ENCODE data around the gene MCOLN2.
"Not testable (repeated sequence)": the region's sequence is repeated elsewhere in the genome, so short reads cannot be mapped to it uniquely, and the experiment has no call there.

MCOLN2 gene

GRCh38 chr1:84923317-84923716, 73.6 kb downstream of the MCOLN2 start:
- Mint-ChIP-seq H3K27me3 (peaks cover 5 to 17% of the 10 kb centered on the region in 2 donors), H3K36me3 (ENCODE audit: insufficient read depth) (peaks cover 9% of the 10 kb centered on the region), H3K4me3 (no peak overlapping the region), H3K9me3 (no peaks in the 10 kb centered on the region), H3K27ac (no peak overlapping the region), H3K4me1 (ENCODE audit: low read depth in 2 of 2) (no peaks in the 10 kb centered on the region)
- ATAC-seq (replicated peaks) (no peak), DNase-seq (no peak)

- H3K27me3 Mint-ChIP-seq, result peaks cover 10 to 39% of the 10 kb centered on the region in 2 donors
These were observed 76.8 kb downstream of the MCOLN2 start for GRCh38 chr1:84920159-84920558.

DNA sequence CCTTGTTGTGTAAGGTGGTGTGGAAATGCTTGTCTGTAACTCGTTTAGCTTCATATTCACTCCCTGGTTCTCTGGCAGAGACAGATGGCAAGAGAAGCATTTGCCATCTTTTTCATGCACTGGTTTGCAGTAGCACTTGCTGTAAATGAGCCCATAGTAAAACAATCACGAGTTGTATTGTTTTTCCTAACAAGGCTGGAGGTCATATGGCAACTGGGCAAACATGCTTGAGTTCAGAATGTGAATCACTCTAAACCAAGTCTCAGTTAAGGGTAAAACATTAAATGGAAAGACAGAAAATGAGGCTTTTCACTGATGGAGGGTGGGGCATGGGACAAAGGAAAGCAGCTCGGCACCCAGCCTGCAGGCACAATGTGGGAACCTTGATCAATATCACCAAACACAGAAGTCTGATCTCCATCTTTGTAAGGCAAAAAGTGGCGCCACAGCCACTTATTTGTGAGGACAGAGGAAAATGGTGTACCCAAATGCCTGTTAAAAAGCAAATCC, 77.4 kb downstream of the MCOLN2 start:
- Mint-ChIP-seq H3K4me1 (ENCODE audit: low read depth in 2 of 2) (no peaks in the 10 kb centered on the region), H3K4me3 (no peak overlapping the region), H3K36me3 (ENCODE audit: insufficient read depth) (peaks cover 3% of the 10 kb centered on the region), H3K9me3 (no peaks in the 10 kb centered on the region), H3K27me3 (peaks cover 10 to 39% of the 10 kb centered on the region in 2 donors), H3K27ac (no peak overlapping the region)
- DNase-seq (no peak), ATAC-seq (replicated peaks) (no peak)

More at GRCh38 chr1:84920159-84920558, 76.8 kb downstream of the MCOLN2 start:
- Mint-ChIP-seq H3K27ac (no peak overlapping the region), H3K4me3 (no peak overlapping the region), H3K9me3 (no peaks in the 10 kb centered on the region), H3K36me3 (ENCODE audit: insufficient read depth) (peaks cover 3% of the 10 kb centered on the region), H3K4me1 (ENCODE audit: low read depth in 2 of 2) (no peaks in the 10 kb centered on the region)
- DNase-seq (no peak), ATAC-seq (replicated peaks) (no peak)

GRCh38 chr1:84918726-84919336, 78.1 kb downstream of the MCOLN2 start:
- H3K4me1 Mint-ChIP-seq (ENCODE audit: low read depth in 2 of 2), result no peaks in the 10 kb centered on the region
- no peaks in the 10 kb centered on the region for H3K9me3 Mint-ChIP-seq
- DNase-seq, result no peak
- H3K27ac Mint-ChIP-seq, result no peak overlapping the region
- H3K27me3 Mint-ChIP-seq, result peaks cover 10 to 39% of the 10 kb centered on the region in 2 donors
- ATAC-seq (replicated peaks), result no peak
- H3K4me3 Mint-ChIP-seq, result no peak overlapping the region
- H3K36me3 Mint-ChIP-seq (ENCODE audit: insufficient read depth), result peaks cover 3% of the 10 kb centered on the region

DNA sequence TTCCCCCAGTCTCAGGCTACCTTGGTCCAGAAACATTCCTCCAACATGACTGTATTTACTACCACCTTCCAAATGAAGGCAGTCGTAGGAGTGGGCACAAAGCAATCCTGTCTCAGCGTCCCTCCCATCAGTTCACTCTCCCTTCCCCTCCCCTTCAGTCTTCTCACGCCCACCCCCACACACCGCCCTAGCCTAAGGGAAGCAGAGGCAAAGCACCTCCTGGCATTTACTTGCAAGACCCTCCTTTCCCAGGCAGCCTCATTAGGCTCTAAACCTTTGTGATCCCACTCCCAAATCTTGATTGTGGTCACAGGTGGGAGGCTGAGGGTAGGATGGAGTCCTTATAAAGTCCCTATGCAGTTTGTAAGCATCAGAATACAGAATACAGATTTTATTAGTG, 80.0 kb downstream of the MCOLN2 start:
- DNase-seq (no peak), ATAC-seq (replicated peaks) (no peak)
- Mint-ChIP-seq H3K9me3 (no peaks in the 10 kb centered on the region), H3K4me3 (no peak overlapping the region), H3K27ac (no peak overlapping the region), H3K27me3 (peaks cover 10 to 39% of the 10 kb centered on the region in 2 donors), H3K36me3 (ENCODE audit: insufficient read depth) (peaks cover 3% of the 10 kb centered on the region), H3K4me1 (ENCODE audit: low read depth in 2 of 2) (no peaks in the 10 kb centered on the region)

DNA sequence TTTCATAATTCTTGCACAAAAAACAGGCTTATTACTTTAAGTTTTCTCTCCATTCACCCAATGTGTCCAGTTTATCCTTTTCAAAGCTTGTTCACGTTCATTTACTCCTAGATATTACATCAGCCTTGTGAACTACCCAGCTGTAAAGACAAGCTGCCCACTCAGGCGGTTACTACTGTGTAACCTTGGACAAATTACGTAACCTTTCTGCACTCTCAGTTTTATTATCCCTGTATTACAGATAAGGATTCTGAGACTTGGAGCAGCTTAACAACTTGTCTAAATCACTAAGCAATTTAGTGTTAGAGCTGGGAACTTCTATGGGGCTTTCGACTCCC, 83.4 kb downstream of the MCOLN2 start:
- peaks cover 7 to 25% of the 10 kb centered on the region in 2 donors for H3K27me3 Mint-ChIP-seq
- H3K36me3 Mint-ChIP-seq (ENCODE audit: insufficient read depth), result no peaks in the 10 kb centered on the region
- DNase-seq, result no peak
- H3K9me3 Mint-ChIP-seq, result no peaks in the 10 kb centered on the region
- no peak overlapping the region for H3K27ac Mint-ChIP-seq
- no peak overlapping the region for H3K4me3 Mint-ChIP-seq
- H3K4me1 Mint-ChIP-seq (ENCODE audit: low read depth in 2 of 2), result no peaks in the 10 kb centered on the region
- ATAC-seq (replicated peaks), result no peak

DNA sequence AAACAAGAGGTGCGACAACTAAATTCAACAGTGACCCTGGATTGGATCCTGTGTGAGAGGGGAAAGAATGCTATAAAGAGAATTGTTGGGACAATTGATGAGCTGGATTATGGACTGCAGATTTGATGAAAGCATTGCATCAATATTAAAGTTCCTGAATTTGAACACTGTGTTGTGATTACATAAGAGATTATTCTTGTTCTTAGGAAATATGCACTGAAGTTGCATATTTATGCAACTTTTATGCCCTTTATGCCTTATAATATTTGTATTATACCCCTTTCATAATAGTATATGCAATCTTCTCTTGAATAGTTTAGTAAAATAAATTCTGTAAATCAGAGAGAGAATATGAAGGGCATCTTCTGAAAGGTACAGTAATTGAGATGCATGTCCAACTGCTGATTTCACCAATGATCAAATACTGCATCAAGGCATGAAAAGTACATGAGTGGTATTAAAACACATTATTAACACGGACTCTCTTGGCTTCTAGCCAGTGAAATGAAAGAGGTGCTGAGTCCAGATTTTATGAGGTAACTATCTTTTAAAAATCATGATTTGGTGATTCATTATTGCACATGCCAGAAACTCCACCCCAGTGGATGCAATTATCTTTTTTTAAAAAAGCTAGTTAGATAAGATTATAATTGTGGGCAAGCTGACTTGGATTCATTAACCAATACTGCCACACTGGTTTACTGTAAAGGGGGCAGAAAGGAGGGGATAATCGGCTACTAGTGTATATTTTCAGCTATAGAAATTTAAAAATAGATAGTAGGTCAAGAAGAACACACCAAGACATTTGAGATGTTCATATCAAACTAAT, 84.0 kb downstream of the MCOLN2 start:
- Mint-ChIP-seq H3K4me3 (no peak overlapping the region), H3K27me3 (peaks cover under 1 to 19% of the 10 kb centered on the region in 2 donors), H3K9me3 (no peaks in the 10 kb centered on the region), H3K36me3 (ENCODE audit: insufficient read depth) (no peaks in the 10 kb centered on the region), H3K27ac (no peak overlapping the region), H3K4me1 (ENCODE audit: low read depth in 2 of 2) (no peaks in the 10 kb centered on the region)
- no peak for DNase-seq
- no peak for ATAC-seq (replicated peaks)

GRCh38 chr1:84908746-84909464, 88.0 kb downstream of the MCOLN2 start:
- not testable (repeated sequence) for DNase-seq; H3K4me3 Mint-ChIP-seq; H3K4me1 Mint-ChIP-seq (ENCODE audit: low read depth in 2 of 2); H3K27ac Mint-ChIP-seq; ATAC-seq (replicated peaks); H3K9me3 Mint-ChIP-seq; H3K36me3 Mint-ChIP-seq (ENCODE audit: insufficient read depth)
- H3K27me3 Mint-ChIP-seq, result peaks cover 10 to 20% of the 10 kb centered on the region in 2 donors

DNA sequence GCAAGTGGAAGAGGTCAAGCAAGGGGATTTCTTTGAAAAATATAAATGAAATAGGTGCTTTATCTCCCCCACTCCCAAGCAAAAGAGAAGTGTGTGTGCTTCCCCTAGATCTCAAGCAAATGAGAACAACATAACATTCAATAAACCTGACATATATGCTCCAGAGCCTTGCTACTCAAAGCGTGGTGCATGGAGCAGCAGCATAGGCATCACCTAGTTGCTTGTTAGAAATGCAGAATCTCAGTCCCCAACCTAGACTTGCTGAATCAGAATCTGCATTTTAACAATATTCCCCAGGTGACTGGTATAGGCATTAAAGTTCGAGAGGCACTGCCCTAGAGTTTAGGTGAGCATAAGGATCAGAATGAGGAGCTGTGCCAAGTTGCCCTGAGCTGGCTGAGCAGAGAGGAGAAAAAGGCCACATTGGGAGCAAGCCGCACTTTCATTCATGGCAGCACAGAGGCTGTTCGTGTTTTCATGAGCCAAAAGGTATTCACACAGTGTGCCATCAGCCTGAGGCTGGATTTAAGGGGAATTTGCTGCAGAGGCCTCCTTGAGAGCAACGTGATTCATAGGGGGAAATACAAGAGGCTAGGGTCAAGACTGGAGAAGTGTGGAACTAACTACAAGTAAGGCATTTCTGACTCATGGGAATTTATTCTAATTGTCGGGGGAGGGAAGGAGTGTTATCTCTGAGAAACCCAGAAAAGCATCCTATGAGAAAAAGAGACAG, 89.7 kb downstream of the MCOLN2 start:
- H3K36me3 Mint-ChIP-seq (ENCODE audit: insufficient read depth), result no peaks in the 10 kb centered on the region
- ATAC-seq (replicated peaks) (no peak), DNase-seq (no peak)
- H3K9me3 Mint-ChIP-seq, result peaks cover 0 to under 1% of the 10 kb centered on the region in 2 donors
- no peak overlapping the region for H3K4me3 Mint-ChIP-seq
- H3K4me1 Mint-ChIP-seq (ENCODE audit: low read depth in 2 of 2), result peaks cover 0 to 2% of the 10 kb centered on the region in 2 donors
- peaks cover 10 to 20% of the 10 kb centered on the region in 2 donors for H3K27me3 Mint-ChIP-seq
- no peak overlapping the region for H3K27ac Mint-ChIP-seq

DNA sequence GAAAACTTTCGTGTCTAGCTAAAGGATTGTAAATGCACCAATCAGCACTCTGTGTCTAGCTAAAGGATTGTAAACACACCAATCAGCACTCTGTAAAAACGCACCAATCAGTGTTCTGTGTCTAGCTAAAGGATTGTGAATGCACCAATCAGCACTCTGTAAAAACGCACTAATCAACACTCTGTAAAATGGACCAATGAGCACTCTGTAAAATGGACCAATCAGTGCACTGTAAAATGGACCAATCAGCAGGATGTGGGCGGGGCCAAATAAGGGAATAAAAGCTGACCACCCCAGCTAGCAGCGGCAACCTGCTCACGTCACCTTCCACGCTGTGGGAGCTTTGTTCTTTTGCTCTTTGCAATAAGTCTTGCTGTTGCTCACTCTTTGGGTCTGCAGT, 94.2 kb downstream of the MCOLN2 start:
- not testable (repeated sequence) for H3K27ac Mint-ChIP-seq

GRCh38 chr1:84899969-84900368, 96.9 kb downstream of the MCOLN2 start:
- no peaks in the 10 kb centered on the region for H3K4me1 Mint-ChIP-seq (ENCODE audit: low read depth in 2 of 2)
- peaks cover 22 to 38% of the 10 kb centered on the region in 2 donors for H3K27me3 Mint-ChIP-seq
- ATAC-seq (replicated peaks) (no peak), DNase-seq (no peak)
- no peaks in the 10 kb centered on the region for H3K36me3 Mint-ChIP-seq (ENCODE audit: insufficient read depth)
- H3K27ac Mint-ChIP-seq, result no peak overlapping the region
- H3K4me3 Mint-ChIP-seq, result no peak overlapping the region
- peaks cover 0 to 3% of the 10 kb centered on the region in 2 donors for H3K9me3 Mint-ChIP-seq

More for the DNA sequence above, 94.2 kb downstream of the MCOLN2 start:
- H3K27me3 Mint-ChIP-seq, result peaks cover 24 to 25% of the 10 kb centered on the region in 2 donors
- not testable (repeated sequence) for H3K4me1 Mint-ChIP-seq (ENCODE audit: low read depth in 2 of 2); H3K4me3 Mint-ChIP-seq; ATAC-seq (replicated peaks); DNase-seq; H3K9me3 Mint-ChIP-seq; H3K36me3 Mint-ChIP-seq (ENCODE audit: insufficient read depth)

DNA sequence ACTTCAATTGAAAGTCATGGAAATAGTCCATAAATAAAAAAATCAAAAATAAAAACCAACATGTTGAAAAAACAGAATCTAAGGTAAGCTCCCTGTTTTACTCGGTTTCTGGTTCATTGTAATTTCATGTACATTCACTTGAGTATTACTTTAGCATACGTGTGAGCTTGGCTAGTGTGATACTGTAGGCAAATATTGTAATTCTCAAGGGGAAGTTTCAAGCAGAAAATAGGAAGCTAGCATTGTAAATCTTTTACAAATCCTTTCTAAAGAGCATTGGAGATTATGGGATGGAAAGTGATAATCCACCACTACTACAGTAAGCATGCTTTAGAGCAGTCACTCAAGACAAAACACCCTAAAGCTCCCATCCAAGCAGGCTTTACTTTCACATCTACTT, 100.6 kb downstream of the MCOLN2 start:
- peaks cover 3% of the 10 kb centered on the region for H3K36me3 Mint-ChIP-seq (ENCODE audit: insufficient read depth)
- no peak overlapping the region for H3K4me3 Mint-ChIP-seq
- DNase-seq (no peak), ATAC-seq (replicated peaks) (no peak)
- H3K27ac Mint-ChIP-seq, result no peak overlapping the region
- peaks cover 39 to 72% of the 10 kb centered on the region in 2 donors for H3K27me3 Mint-ChIP-seq
- peaks cover 6 to 8% of the 10 kb centered on the region in 2 donors for H3K4me1 Mint-ChIP-seq (ENCODE audit: low read depth in 2 of 2)
- H3K9me3 Mint-ChIP-seq, result no peaks in the 10 kb centered on the region
